A673 (cell line): ENCODE data around the gene M1AP.

ENCODE experiments used
- EZH2 ChIP-seq: fragments of 200-600 bp; sonication (generic); IDR thresholded peaks from 2 replicates; pipeline ENCODE4 v1.6.1; 2017; ENCODE audit warnings: borderline replicate concordance, low read depth, mild to moderate bottlenecking, mixed read lengths, antibody characterized with exemption, low read length; ENCODE audit not compliant: poor library complexity, severe bottlenecking
- TF ChIP-seq, protein P1 (sequence below): fragments of 300-800, 200-600 bp; sonication (generic); conservative IDR thresholded peaks from 2 replicates; pipeline ENCODE4 v1.5.1; 2017; ENCODE audit warnings: low read depth, mild to moderate bottlenecking, antibody characterized with exemption, low read length, moderate library complexity, mixed read lengths

GRCh38 chr2:74599676-74600075, 48.5 kb downstream of the M1AP start:
- TF ChIP-seq, protein P1, sequence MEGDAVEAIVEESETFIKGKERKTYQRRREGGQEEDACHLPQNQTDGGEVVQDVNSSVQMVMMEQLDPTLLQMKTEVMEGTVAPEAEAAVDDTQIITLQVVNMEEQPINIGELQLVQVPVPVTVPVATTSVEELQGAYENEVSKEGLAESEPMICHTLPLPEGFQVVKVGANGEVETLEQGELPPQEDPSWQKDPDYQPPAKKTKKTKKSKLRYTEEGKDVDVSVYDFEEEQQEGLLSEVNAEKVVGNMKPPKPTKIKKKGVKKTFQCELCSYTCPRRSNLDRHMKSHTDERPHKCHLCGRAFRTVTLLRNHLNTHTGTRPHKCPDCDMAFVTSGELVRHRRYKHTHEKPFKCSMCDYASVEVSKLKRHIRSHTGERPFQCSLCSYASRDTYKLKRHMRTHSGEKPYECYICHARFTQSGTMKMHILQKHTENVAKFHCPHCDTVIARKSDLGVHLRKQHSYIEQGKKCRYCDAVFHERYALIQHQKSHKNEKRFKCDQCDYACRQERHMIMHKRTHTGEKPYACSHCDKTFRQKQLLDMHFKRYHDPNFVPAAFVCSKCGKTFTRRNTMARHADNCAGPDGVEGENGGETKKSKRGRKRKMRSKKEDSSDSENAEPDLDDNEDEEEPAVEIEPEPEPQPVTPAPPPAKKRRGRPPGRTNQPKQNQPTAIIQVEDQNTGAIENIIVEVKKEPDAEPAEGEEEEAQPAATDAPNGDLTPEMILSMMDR: no peak
- no peak for TF ChIP-seq EZH2
